Testis (tissue), 3 donors: ENCODE measurements around the gene SLC2A9. TPM values are rescaled to one million over a fixed set of nuclear protein-coding genes. Genes with fewer than 3 reads are reported as not detected.

Experiments used
- DNase-seq: peaks from one replicate; pipeline ENCODE4 v3.0.0-alpha.2; 2019
- H3K27ac ChIP-seq, 2 donors: fragments of 200-600 bp; sonication (generic); one replicate each; pipeline ENCODE4 v1.5.1; 2019
- H3K27me3 ChIP-seq: fragments of 200-600 bp; sonication (generic); one replicate; pipeline ENCODE4 v1.5.1; 2019
- H3K36me3 ChIP-seq: fragments of 200-600 bp; sonication (generic); one replicate; pipeline ENCODE4 v1.5.1; 2017; ENCODE audit warnings: low read depth; ENCODE audit errors: missing control alignments
- H3K4me1 ChIP-seq: fragments of 200-600 bp; sonication (generic); one replicate; pipeline ENCODE4 v1.5.1; 2019
- H3K4me3 ChIP-seq, 2 donors: fragments of 200-600 bp; sonication (generic); one replicate each; pipeline ENCODE4 v1.5.1; 2017 to 2019
- H3K9me3 ChIP-seq: fragments of 200-600 bp; sonication (generic); one replicate; pipeline ENCODE4 v1.5.1; 2017
- CTCF ChIP-seq, 3 experiments: fragments of 450-650 bp in 2 of 3; fragments of 200-600 bp in 1 of 3; sonication (generic) in 1 of 3; IDR thresholded peaks; one replicate each; pipeline ENCODE4 v1.5.1; 2016 to 2019; ENCODE audit warnings: antibody characterized with exemption in 3 of 3, mild to moderate bottlenecking in 2 of 3, moderate library complexity in 1 of 3
- POLR2A ChIP-seq: fragments of 450-650 bp; IDR thresholded peaks from one replicate; pipeline ENCODE4 v1.6.1; 2017; ENCODE audit warnings: antibody characterized with exemption, mild to moderate bottlenecking, moderate library complexity
- WGBS, 2 donors: methylation state at CpG; one replicate each; pipeline ENCODE4 v1.1.5; 2018; 5-methylcytosine and 5-hydroxymethylcytosine counted together
- intact Hi-C: fragments of 100-400 bp; cut with DNase I; formaldehyde crosslinking; loops from one replicate; pipeline ENCODE4 v1.15.1; 2023; ENCODE audit warnings: low total_unique reads
- polyA plus RNA-seq: library from polyadenylated mRNA; stranded (reverse); fragments of 350-450 nt; fragmentation: Illumina TruSeq; extraction: RNeasy Lipid Tissue Mini Kit (QIAGEN cat#74804); gene quantifications from one replicate; pipeline ENCODE4 v1.2.3, GENCODE V29; 2014; ENCODE audit warnings: low read depth, low replicate concordance; ENCODE audit not compliant: insufficient read depth
- total RNA-seq, 2 donors: library from RNA; depleted of rRNA; stranded (reverse); fragments of >200 nt; gene quantifications; one replicate each; pipeline ENCODE4 v1.2.3, GENCODE V29; 2016

Gene SLC2A9
- total and polyA plus RNA-seq, 3 donors from 2014 or later = 6.3 to 7.5 (median 6.8) TPM

GRCh38 chr4:10056334-10057022, 35.2 kb upstream of the SLC2A9 start:
- Histone ChIP-seq H3K36me3 (no peaks in the 10 kb centered on the region), H3K4me1 (no peaks in the 10 kb centered on the region), H3K4me3 (no peak overlapping the region), H3K9me3 (no peaks in the 10 kb centered on the region), H3K27me3 (no peaks in the 10 kb centered on the region), H3K27ac (no peak overlapping the region)
- 74 to 84% methylated on average over 7 to 8 of the region's 8 CpGs for WGBS, 2 donors
- no peak for TF ChIP-seq POLR2A
- no peak for TF ChIP-seq CTCF (IDR thresholded peaks at IDR 0.05)
- no peak for DNase-seq
- intact Hi-C loops = no loop called here

GRCh38 chr4:10055871-10056270, 34.6 kb upstream of the SLC2A9 start:
- Histone ChIP-seq H3K36me3 (no peaks in the 10 kb centered on the region), H3K9me3 (no peaks in the 10 kb centered on the region), H3K4me1 (no peaks in the 10 kb centered on the region), H3K27ac (no peak overlapping the region), H3K27me3 (no peaks in the 10 kb centered on the region), H3K4me3 (no peak overlapping the region)
- no peak for TF ChIP-seq POLR2A
- no peak for TF ChIP-seq CTCF (IDR thresholded peaks at IDR 0.05)
- intact Hi-C loops = no loop called here
- DNase-seq = no peak
- WGBS, 2 donors = 87 to 96% methylated on average over 4 of the region's 4 CpGs

GRCh38 chr4:10054571-10055041, 33.3 kb upstream of the SLC2A9 start:
- Histone ChIP-seq H3K27me3 (no peaks in the 10 kb centered on the region), H3K4me3 (no peak overlapping the region), H3K27ac (no peak overlapping the region), H3K4me1 (no peaks in the 10 kb centered on the region), H3K9me3 (no peaks in the 10 kb centered on the region), H3K36me3 (no peaks in the 10 kb centered on the region)
- 48 to 58% methylated on average over 4 of the region's 4 CpGs for WGBS, 2 donors
- intact Hi-C loops = no loop called here
- DNase-seq = no peak
- TF ChIP-seq CTCF (IDR thresholded peaks at IDR 0.05) (no peak), POLR2A (no peak)

GRCh38 chr4:10053635-10054453, 32.5 kb upstream of the SLC2A9 start:
- no peaks in the 10 kb centered on the region for H3K4me1 ChIP-seq
- no peak for DNase-seq
- intact Hi-C loops = no loop called here
- no peaks in the 10 kb centered on the region for H3K27me3 ChIP-seq
- no peak overlapping the region for H3K4me3 ChIP-seq
- no peaks in the 10 kb centered on the region for H3K36me3 ChIP-seq
- H3K9me3 ChIP-seq = no peaks in the 10 kb centered on the region
- TF ChIP-seq POLR2A (no peak), CTCF (IDR thresholded peaks at IDR 0.05) (no peak)
- WGBS, 2 donors = 84 to 87% methylated on average over 8 of the region's 8 CpGs
- H3K27ac ChIP-seq = no peak overlapping the region
